HUES64 (cell line): ENCODE measurements around the gene SLC26A4.

ENCODE experiments used
- H3K27ac ChIP-seq: 2 replicates; pipeline ENCODE4 v1.7.0; 2013; ENCODE audit warnings: low read depth, low read length, inconsistent platforms
- H3K27me3 ChIP-seq: 2 replicates; pipeline ENCODE4 v1.6.1; 2013; ENCODE audit warnings: mild to moderate bottlenecking, low read length; ENCODE audit not compliant: insufficient read depth
- H3K36me3 ChIP-seq: 2 replicates; pipeline ENCODE4 v1.6.1; 2013; ENCODE audit warnings: mild to moderate bottlenecking, low read length; ENCODE audit not compliant: insufficient read depth
- H3K4me1 ChIP-seq: 2 replicates; pipeline ENCODE4 v1.6.1; 2013; ENCODE audit warnings: mild to moderate bottlenecking, low read length, moderate library complexity; ENCODE audit not compliant: insufficient read depth
- H3K4me3 ChIP-seq: 2 replicates; pipeline ENCODE4 v1.5.1; 2013; ENCODE audit warnings: mild to moderate bottlenecking, low read length, moderate library complexity
- H3K9ac ChIP-seq: 2 replicates; pipeline ENCODE4 v1.6.1; 2013; ENCODE audit warnings: mild to moderate bottlenecking, low read depth, low read length
- H3K9me3 ChIP-seq: 2 replicates; pipeline ENCODE4 v1.6.1; 2013; ENCODE audit warnings: low read depth, low read length; ENCODE audit not compliant: insufficient read depth
- WGBS: fragments of 150-250, 120-280 bp; methylation state at CpG from one replicate; pipeline ENCODE4 v1.1.7; 2013; ENCODE audit warnings: missing lambda C conversion rate; 5-methylcytosine and 5-hydroxymethylcytosine counted together

Gene SLC26A4

DNA sequence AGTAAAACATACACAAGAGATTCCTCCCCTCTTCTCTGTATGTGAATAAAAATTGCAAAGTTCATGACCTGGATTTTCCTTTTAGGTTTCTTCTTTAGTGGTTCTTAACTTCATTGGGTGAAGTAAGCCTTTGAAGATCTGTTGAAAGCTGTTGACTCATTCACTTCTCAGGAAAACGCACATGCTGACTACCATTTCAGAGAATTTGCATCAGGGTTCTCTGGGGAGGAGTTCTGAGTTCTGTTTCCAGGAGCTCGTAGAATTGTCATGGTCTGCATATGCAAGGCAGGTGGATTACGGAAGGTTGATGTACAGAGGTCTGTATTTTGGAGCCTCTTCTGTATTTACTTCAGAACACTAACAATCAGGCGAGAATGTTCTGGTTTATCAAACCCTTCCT, 962 bp upstream of the SLC26A4 start:
- Histone ChIP-seq H3K27me3 (peaks cover 76% of the 10 kb centered on the region), H3K4me3 (no peak overlapping the region), H3K4me1 (0 out of 2 replicates have a peak, but pooled peaks cover 4% of the 10 kb centered on the region), H3K36me3 (no peaks in the 10 kb centered on the region), H3K9me3 (no peaks in the 10 kb centered on the region), H3K27ac (no peak overlapping the region), H3K9ac (no peak overlapping the region)
- 54% methylated on average over 4 of the region's 4 CpGs for WGBS

DNA sequence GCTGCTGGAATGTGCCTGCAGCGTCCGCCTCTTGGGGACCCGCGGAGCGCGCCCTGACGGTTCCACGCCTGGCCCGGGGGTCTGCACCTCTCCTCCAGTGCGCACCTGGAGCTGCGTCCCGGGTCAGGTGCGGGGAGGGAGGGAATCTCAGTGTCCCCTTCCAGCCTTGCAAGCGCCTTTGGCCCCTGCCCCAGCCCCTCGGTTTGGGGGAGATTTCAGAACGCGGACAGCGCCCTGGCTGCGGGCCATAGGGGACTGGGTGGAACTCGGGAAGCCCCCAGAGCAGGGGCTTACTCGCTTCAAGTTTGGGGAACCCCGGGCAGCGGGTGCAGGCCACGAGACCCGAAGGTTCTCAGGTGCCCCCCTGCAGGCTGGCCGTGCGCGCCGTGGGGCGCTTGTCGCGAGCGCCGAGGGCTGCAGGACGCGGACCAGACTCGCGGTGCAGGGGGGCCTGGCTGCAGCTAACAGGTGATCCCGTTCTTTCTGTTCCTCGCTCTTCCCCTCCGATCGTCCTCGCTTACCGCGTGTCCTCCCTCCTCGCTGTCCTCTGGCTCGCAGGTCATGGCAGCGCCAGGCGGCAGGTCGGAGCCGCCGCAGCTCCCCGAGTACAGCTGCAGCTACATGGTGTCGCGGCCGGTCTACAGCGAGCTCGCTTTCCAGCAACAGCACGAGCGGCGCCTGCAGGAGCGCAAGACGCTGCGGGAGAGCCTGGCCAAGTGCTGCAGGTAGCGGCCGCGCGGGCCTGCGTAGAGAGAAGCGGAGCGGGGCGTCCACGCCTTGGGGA, 645 bp downstream of the SLC26A4 start:
- H3K9me3 ChIP-seq = no peaks in the 10 kb centered on the region

DNA sequence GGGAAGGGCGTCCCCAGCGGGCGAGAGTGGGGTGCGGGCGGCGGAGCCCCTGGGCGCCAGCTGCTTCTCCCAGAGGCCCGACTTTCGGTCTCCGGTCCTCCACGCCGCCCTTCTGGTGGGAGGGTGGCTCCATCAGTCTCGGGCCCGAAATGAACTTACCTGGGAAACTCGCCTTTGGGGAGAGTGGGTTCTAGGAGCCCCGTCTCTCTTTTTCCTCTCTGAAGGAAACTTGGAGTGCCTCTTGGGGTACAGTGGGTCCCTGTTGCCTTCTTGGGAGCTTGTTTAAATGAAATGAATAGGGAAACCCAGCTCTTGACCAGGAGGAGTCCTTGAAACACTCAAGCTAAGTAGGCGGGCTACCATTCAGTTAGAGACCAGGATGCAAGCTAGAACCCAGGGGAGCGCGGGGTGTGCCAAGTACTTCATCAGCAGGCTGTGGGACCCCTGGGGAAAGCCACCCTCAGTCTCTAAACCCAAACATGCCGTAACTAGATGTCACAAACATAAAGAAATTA, 1.3 kb downstream of the SLC26A4 start:
- WGBS = 9% methylated on average over 20 of the region's 20 CpGs
- Histone ChIP-seq H3K9ac (no peak overlapping the region), H3K4me1 (0 out of 2 replicates have a peak, but pooled peaks cover 4% of the 10 kb centered on the region), H3K36me3 (no peaks in the 10 kb centered on the region), H3K4me3 (peak overlapping the region; percentile 49), H3K27me3 (peaks cover 86% of the 10 kb centered on the region), H3K9me3 (no peaks in the 10 kb centered on the region), H3K27ac (no peak overlapping the region)

More for the DNA sequence above, 645 bp downstream of the SLC26A4 start:
- WGBS = under 1% methylated on average over 73 of the region's 73 CpGs
- Histone ChIP-seq H3K4me3 (peak overlapping the region; percentile 49), H3K4me1 (0 out of 2 replicates have a peak, but pooled peaks cover 4% of the 10 kb centered on the region), H3K27me3 (peaks cover 86% of the 10 kb centered on the region), H3K36me3 (no peaks in the 10 kb centered on the region), H3K27ac (no peak overlapping the region), H3K9ac (no peak overlapping the region)

DNA sequence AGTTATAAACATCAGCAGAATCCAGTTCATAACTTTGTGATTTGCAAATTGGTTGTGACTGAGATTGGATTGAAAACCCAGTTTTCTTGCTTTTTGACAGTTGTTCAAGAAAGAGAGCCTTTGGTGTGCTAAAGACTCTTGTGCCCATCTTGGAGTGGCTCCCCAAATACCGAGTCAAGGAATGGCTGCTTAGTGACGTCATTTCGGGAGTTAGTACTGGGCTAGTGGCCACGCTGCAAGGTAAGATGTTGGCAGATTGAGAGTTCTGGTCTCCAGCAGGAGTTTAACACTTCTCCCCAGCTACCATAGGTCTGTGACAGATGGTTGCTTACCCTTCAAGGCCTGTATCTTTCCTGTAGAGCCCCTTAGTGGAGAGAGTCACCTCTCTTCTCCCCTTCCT, 2.6 kb downstream of the SLC26A4 start:
- no peaks in the 10 kb centered on the region for H3K36me3 ChIP-seq
- H3K9me3 ChIP-seq = no peaks in the 10 kb centered on the region
- H3K4me3 ChIP-seq = no peak overlapping the region
- no peak overlapping the region for H3K27ac ChIP-seq
- 74% methylated on average over 4 of the region's 4 CpGs for WGBS
- no peak overlapping the region for H3K9ac ChIP-seq
- 0 out of 2 replicates have a peak, but pooled peaks cover 4% of the 10 kb centered on the region for H3K4me1 ChIP-seq
- H3K27me3 ChIP-seq = peaks cover 74% of the 10 kb centered on the region

DNA sequence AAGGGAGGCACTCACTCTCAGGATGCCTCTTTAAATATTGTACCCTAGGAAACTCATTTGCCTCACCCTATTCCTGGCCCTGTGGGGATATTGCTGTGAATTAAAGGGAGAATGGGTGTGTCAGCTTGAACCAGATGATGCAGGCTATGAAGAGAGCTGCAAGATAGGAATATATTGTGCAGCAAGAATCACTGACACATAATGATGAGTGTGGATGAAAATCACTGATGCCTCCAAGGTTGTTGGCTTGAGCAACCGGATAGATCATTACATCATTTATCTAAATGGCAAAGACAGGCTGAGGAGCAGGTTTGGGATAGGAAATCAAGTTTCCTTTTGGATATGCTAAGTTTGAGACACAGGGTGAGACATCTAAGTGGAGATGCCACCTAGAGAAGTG, 6.2 kb downstream of the SLC26A4 start:
- Histone ChIP-seq H3K9ac (no peak overlapping the region), H3K27me3 (peaks cover 39% of the 10 kb centered on the region), H3K36me3 (no peaks in the 10 kb centered on the region), H3K9me3 (no peaks in the 10 kb centered on the region), H3K27ac (no peak overlapping the region), H3K4me3 (no peak overlapping the region), H3K4me1 (0 out of 2 replicates have a peak, but pooled peaks cover 4% of the 10 kb centered on the region)
- WGBS = 86% methylated on average over 1 of the region's 1 CpG

DNA sequence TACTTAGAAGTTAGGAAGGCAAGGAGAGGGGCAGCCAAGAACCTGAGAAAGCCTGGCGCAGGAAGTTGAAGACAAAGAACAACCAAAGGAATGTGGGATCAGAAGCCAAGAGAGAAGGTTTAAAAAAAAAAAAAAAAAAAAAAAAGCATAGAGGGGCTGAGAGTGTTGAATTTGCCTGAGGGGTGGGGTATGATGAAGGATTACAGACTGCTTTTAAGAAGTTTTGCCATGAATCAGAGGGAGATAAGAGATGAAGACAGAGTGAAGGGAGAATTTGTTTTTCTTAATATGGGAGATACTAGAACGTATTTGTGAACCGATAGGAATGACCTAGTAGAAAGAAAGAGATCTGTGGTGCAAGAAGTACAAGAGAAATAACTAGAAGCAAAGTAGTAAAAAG, 6.7 kb downstream of the SLC26A4 start:
- Histone ChIP-seq H3K27ac (no peak overlapping the region), H3K4me1 (no peaks in the 10 kb centered on the region), H3K9me3 (no peaks in the 10 kb centered on the region), H3K36me3 (no peaks in the 10 kb centered on the region), H3K9ac (no peak overlapping the region), H3K4me3 (no peak overlapping the region), H3K27me3 (peaks cover 33% of the 10 kb centered on the region)
- 89% methylated on average over 3 of the region's 3 CpGs for WGBS

DNA sequence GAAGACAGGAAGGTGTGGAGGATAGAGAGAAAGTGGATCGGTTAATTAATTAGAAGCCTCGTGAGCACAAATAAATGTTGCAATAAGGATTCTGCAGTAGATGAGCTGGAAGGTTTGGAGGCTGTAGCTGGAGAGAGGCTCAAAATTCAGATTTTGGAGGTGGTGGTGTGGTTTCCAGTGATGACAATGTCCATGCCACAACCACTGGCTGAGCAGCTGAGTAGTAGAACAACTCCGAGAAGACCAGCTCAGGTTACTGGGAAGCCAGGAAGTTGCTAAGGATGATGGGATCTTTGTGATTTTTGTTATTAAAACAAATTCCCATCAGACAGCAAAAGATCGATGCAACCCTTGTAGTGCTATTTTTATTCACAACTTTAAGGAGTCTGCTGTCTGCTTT, 7.7 kb downstream of the SLC26A4 start:
- H3K36me3 ChIP-seq = no peaks in the 10 kb centered on the region
- H3K9ac ChIP-seq = no peak overlapping the region
- WGBS = 89% methylated on average over 3 of the region's 4 CpGs

DNA sequence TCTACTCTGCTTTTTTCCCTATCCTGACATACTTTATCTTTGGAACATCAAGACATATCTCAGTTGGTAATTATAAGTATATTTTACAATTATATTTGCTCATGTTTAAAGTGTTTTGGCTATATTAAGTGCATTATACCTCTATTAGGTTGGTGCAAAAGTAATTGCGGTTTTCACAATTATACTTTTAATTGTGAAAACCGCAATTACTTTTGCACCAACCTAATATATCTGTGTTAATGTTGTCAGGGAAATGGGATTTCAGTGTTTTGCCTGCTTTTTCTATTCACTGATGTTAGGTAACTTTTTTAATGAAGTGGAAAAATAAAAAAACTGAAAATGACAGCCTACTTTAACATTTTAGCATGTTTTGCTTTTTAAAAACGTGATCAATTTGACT, 11.6 kb downstream of the SLC26A4 start:
- Histone ChIP-seq H3K36me3 (no peaks in the 10 kb centered on the region), H3K27me3 (no peaks in the 10 kb centered on the region; the same call in 1 of the 2 replicates), H3K4me1 (no peaks in the 10 kb centered on the region), H3K9me3 (no peaks in the 10 kb centered on the region), H3K27ac (no peak overlapping the region), H3K4me3 (no peak overlapping the region), H3K9ac (no peak overlapping the region)
- 75% methylated on average over 1 of the region's 3 CpGs for WGBS

More for the DNA sequence above, 7.7 kb downstream of the SLC26A4 start:
- no peak overlapping the region for H3K4me3 ChIP-seq
- H3K4me1 ChIP-seq = no peaks in the 10 kb centered on the region
- no peak overlapping the region for H3K27ac ChIP-seq
- H3K9me3 ChIP-seq = no peaks in the 10 kb centered on the region
- H3K27me3 ChIP-seq = peaks cover 24% of the 10 kb centered on the region

DNA sequence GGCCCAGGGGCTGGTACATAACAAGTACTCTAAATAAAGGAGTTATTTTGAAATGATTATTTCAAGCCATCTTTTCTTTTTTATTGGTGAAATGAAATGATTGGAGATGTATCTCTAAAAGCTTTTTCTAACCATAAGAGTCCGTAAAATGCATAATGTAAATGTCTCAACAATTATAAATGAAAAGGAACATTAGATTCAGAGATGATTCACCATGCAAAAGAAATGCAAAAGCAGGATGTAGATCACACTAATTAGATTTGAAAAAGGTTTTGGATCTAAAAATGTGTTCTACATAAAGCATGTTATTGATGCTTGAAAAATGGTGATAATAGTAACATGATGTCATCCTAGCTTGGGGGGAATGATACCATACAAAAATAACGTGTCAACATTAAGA, 15.6 kb downstream of the SLC26A4 start:
- Histone ChIP-seq H3K9me3 (no peaks in the 10 kb centered on the region), H3K27ac (no peak overlapping the region), H3K4me1 (no peaks in the 10 kb centered on the region), H3K36me3 (no peaks in the 10 kb centered on the region), H3K27me3 (no peaks in the 10 kb centered on the region; the same call in 1 of the 2 replicates), H3K4me3 (no peak overlapping the region), H3K9ac (no peak overlapping the region)
- no CpG with 5 or more reads among the region's 2 CpGs for WGBS

DNA sequence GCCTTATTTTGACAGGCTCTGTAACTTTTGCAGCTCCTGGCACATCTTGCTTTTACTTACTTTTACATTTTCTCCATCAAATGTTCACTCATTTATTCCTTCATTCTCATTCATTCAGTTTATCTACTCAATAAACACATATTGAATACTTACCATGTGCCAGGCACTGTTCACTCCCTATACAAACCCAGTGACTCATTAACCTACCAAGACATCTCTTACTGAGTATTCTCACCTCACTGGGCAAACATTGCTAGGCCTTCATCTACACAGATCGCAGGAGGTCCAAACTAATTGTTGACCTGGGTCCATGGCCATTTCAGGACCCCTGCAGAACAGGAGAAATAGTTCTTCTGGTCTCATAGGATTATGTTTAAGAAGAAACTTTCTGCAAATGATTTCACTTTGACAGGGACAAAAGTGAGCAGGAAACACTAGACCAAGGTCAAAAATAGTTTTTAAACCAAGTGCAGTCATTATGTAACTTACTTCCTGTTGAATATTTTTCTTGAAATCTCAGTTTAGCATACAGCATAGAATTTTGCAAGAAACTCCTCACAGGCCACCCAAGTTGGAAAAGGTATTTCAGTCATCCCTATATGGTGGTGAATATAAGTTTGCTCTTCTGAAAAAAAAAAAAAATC, 17.6 kb downstream of the SLC26A4 start:
- no peak overlapping the region for H3K27ac ChIP-seq
- H3K9me3 ChIP-seq = no peaks in the 10 kb centered on the region
- no peaks in the 10 kb centered on the region for H3K36me3 ChIP-seq
- H3K9ac ChIP-seq = no peak overlapping the region
- no peaks in the 10 kb centered on the region for H3K27me3 ChIP-seq
- H3K4me3 ChIP-seq = no peak overlapping the region
- no peaks in the 10 kb centered on the region for H3K4me1 ChIP-seq
- WGBS = 90% methylated on average over 1 of the region's 1 CpG

DNA sequence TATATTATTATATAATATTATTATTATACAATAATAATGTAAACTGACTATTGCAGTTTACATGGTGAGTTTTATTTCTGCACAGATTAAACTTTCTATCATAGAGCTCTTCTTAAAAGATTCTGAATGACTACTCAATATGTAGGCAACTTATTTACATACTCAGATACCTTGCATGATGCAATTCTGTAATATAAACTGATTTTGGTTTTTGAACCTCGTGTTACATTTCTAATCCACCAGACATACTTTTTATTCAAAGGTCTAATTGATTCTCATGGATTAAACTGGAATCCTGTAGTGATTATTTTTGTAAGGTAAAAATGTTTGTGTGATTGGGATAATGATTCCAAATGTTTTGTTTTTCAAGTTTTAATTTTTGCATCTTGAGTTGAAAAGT, 19.9 kb downstream of the SLC26A4 start:
- H3K4me1 ChIP-seq = no peaks in the 10 kb centered on the region
- no peaks in the 10 kb centered on the region for H3K36me3 ChIP-seq
- no CpG with 5 or more reads among the region's 1 CpG for WGBS

More for the DNA sequence above, 19.9 kb downstream of the SLC26A4 start:
- no peak overlapping the region for H3K4me3 ChIP-seq
- no peaks in the 10 kb centered on the region for H3K9me3 ChIP-seq
- H3K9ac ChIP-seq = no peak overlapping the region
- no peak overlapping the region for H3K27ac ChIP-seq
- no peaks in the 10 kb centered on the region for H3K27me3 ChIP-seq
